Measurements from ENCODE around the gene LAMA4. TPM values are rescaled to one million over a fixed set of nuclear protein-coding genes. Genes with fewer than 3 reads are reported as not detected.
"Not testable (repeated sequence)": the region's sequence is repeated elsewhere in the genome, so short reads cannot be mapped to it uniquely, and the experiment has no call there.

Gene LAMA4
- total RNA-seq, 1 donor from 2014 or later, result 46.4 TPM

DNA sequence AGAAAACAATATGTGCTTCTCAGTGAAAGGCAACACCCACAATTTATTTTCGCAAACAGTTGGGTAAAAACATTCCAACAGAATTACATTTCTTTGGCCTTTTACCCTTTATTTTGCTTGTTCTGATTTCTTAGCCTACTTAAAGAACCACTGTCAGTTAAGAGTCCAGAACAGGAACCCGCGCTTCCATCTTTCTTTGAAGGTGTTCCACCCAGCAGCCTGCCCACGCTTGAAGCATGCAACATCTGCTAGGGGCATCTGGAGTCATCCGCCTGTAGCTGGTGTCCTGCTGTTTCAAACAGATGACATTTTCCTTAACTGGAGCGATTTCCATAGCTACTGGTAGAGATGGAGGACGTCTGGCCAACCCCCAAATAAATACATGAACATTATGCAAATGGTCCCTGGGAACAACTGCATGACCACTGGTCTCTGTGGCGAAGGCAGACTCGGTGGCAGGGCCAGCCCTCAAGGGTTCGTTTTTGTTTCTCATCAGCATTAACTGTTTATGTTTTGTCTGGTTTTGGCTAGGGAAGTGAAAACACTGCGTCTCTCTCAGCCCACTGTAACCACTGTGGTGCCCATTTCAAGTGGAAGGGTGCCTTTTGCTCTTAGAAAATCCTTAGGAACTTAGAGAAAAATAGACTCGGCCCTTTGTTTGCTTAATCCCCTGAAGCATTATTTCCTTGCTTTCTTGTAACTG is 51.6 kb downstream of the LAMA4 start:
- Mint-ChIP-seq H3K9me3 (peaks cover 6% of the 10 kb centered on the region), H3K27me3 (ENCODE audit: low read depth) (no peaks in the 10 kb centered on the region), H3K27ac (no peak overlapping the region), H3K4me1 (peaks cover 13% of the 10 kb centered on the region), H3K36me3 (peaks cover 30% of the 10 kb centered on the region), H3K4me3 (no peak overlapping the region)
- TF ChIP-seq, protein P1, sequence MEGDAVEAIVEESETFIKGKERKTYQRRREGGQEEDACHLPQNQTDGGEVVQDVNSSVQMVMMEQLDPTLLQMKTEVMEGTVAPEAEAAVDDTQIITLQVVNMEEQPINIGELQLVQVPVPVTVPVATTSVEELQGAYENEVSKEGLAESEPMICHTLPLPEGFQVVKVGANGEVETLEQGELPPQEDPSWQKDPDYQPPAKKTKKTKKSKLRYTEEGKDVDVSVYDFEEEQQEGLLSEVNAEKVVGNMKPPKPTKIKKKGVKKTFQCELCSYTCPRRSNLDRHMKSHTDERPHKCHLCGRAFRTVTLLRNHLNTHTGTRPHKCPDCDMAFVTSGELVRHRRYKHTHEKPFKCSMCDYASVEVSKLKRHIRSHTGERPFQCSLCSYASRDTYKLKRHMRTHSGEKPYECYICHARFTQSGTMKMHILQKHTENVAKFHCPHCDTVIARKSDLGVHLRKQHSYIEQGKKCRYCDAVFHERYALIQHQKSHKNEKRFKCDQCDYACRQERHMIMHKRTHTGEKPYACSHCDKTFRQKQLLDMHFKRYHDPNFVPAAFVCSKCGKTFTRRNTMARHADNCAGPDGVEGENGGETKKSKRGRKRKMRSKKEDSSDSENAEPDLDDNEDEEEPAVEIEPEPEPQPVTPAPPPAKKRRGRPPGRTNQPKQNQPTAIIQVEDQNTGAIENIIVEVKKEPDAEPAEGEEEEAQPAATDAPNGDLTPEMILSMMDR (IDR thresholded peaks at IDR 0.05; ENCODE audit: unreplicated experiment), result no peak
- DNase-seq (ENCODE audit: low spot score in 2 of 2, unreplicated experiment in 2 of 2), result no peak

DNA sequence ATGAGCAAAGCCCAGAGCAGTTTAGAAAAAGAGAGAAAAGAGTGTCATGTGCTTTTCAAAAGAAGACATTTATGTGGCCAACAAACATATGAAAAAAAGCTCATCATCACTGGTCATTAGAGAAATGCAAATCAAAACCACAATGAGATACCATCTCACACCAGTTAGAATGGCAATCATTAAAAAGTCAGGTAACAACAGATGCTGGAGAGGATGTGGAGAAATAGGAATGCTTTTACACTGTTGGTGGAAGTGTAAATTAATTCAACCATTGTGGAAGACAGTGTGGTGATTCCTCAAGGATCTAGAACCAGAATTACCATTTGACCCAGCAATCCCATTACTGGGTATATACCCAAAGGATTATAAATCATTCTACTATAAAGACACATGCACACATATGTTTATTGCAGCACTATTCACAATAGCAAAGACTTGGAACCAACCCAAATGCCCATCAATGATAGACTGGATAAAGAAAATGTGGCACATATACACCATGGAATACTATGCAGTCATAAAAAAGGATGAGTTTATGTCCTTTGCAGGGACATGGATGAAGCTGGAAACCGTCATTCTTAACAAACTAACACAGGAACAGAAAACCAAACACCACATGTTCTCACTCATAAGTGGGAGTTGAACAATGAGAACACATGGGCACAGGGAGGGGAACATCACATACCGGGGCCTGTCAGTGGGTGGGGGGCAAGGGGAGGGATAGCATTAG is 54.0 kb downstream of the LAMA4 start:
- not testable (repeated sequence) for H3K27ac Mint-ChIP-seq; H3K9me3 Mint-ChIP-seq; H3K4me3 Mint-ChIP-seq; H3K27me3 Mint-ChIP-seq (ENCODE audit: low read depth); DNase-seq (ENCODE audit: low spot score in 2 of 2, unreplicated experiment in 2 of 2)
- H3K36me3 Mint-ChIP-seq, result peaks cover 22% of the 10 kb centered on the region
- peaks cover 11% of the 10 kb centered on the region for H3K4me1 Mint-ChIP-seq

DNA sequence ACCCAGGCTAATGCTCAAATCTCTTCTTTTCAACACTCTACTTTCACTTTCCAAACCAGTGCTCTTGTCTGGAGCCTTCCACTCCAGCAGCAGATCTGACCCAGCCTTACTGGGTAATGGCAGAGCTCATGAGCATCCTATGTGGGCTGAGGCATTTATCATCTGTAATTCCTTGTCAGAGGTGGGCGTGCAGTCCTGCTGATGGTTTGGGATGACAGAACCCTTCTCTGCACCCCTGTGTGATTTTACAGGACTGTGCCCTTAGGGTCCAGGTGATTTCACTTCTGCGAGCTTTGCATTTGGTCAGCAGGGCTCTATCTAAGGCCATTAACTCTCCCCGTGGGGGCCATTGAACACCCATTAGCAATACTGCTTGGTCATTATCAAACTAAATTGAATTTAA is 55.4 kb downstream of the LAMA4 start:
- peaks cover 5% of the 10 kb centered on the region for H3K4me1 Mint-ChIP-seq
- TF ChIP-seq, protein P1 (IDR thresholded peaks at IDR 0.05; ENCODE audit: unreplicated experiment), result no peak
- peaks cover 12% of the 10 kb centered on the region for H3K36me3 Mint-ChIP-seq
- DNase-seq (ENCODE audit: low spot score in 2 of 2, unreplicated experiment in 2 of 2), result no peak
- H3K4me3 Mint-ChIP-seq, result no peak overlapping the region
- peaks cover 3% of the 10 kb centered on the region for H3K9me3 Mint-ChIP-seq
- no peak overlapping the region for H3K27ac Mint-ChIP-seq
- no peaks in the 10 kb centered on the region for H3K27me3 Mint-ChIP-seq (ENCODE audit: low read depth)

DNA sequence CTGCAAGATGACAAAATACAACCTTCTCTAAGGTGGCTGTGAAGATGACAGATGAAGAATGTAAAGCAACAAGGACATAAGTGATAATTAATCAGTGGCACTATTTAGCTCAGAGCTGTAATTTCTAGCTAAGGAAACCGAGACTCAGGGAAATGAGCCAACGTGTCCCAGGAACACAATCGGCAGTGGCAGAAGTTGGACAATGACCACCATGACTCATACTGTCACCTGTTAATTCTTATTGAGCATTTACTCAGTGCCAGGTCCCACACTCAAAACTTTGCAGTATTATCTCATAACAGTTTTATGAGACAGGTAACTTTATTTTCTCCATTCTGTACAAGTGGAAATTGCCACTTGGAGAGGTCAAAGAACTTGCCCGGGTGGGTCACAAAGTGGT is 55.8 kb downstream of the LAMA4 start:
- peaks cover under 1% of the 10 kb centered on the region for H3K4me1 Mint-ChIP-seq
- peaks cover 12% of the 10 kb centered on the region for H3K36me3 Mint-ChIP-seq
- TF ChIP-seq, protein P1 (IDR thresholded peaks at IDR 0.05; ENCODE audit: unreplicated experiment), result no peak
- DNase-seq (ENCODE audit: low spot score in 2 of 2, unreplicated experiment in 2 of 2), result no peak
- H3K27me3 Mint-ChIP-seq (ENCODE audit: low read depth), result no peaks in the 10 kb centered on the region
- no peak overlapping the region for H3K4me3 Mint-ChIP-seq
- peaks cover 3% of the 10 kb centered on the region for H3K9me3 Mint-ChIP-seq
- H3K27ac Mint-ChIP-seq, result no peak overlapping the region

DNA sequence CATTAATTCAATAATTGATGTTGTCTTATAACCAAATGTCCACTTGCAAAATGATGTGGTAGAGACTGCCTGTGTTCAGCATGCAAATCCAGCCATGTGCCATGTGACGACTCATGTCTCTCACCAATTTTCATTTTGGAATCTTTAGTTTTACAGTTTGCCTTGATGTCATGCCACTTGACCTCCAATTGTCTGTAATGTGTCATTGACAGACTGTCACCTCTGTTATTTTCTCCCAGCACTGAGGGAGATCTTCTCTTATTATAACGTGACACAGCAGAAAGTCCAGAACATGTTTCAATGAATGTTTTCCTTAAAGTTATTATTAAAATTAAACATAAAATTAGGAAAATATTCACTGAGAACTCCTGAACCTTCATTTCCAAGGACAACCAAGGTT is 56.7 kb downstream of the LAMA4 start:
- Mint-ChIP-seq H3K36me3 (peaks cover 16% of the 10 kb centered on the region), H3K4me1 (no peaks in the 10 kb centered on the region), H3K9me3 (peaks cover 3% of the 10 kb centered on the region), H3K27me3 (ENCODE audit: low read depth) (no peaks in the 10 kb centered on the region), H3K4me3 (no peak overlapping the region), H3K27ac (no peak overlapping the region)
- TF ChIP-seq, protein P1 (IDR thresholded peaks at IDR 0.05; ENCODE audit: unreplicated experiment), result no peak
- no peak for DNase-seq (ENCODE audit: low spot score in 2 of 2, unreplicated experiment in 2 of 2)

DNA sequence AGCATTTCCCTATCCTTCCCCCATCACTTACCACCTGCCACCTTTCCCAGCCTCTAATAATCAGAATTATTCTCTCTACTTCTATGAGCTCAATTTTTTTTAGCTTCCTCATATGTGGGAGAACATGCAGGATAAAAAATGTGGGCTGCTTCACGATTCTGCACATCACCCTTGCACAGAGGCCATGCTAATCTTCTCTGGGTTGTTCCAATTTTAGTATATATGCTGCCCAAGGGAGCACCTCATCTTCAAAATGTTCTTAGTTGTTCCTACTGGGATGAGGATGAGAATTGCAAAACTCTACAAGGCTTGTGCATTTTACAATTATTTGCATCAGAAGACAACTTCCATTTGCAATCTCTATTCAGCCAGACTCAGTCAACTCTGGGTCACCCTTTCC is 58.1 kb downstream of the LAMA4 start:
- H3K27ac Mint-ChIP-seq, result no peak overlapping the region
- DNase-seq (ENCODE audit: low spot score in 2 of 2, unreplicated experiment in 2 of 2), result no peak
- no peaks in the 10 kb centered on the region for H3K27me3 Mint-ChIP-seq (ENCODE audit: low read depth)
- peaks cover 16% of the 10 kb centered on the region for H3K36me3 Mint-ChIP-seq
- TF ChIP-seq, protein P1 (IDR thresholded peaks at IDR 0.05; ENCODE audit: unreplicated experiment), result no peak
- H3K4me3 Mint-ChIP-seq, result no peak overlapping the region
- peaks cover 3% of the 10 kb centered on the region for H3K9me3 Mint-ChIP-seq
- H3K4me1 Mint-ChIP-seq, result no peaks in the 10 kb centered on the region

All from mesothelial cell of epicardium (in vitro differentiated cells).